Measurements from ENCODE around the gene FHAD1. TPM values are rescaled to one million over a fixed set of nuclear protein-coding genes. Genes with fewer than 3 reads are reported as not detected.

The FHAD1 gene
- total and polyA plus RNA-seq, 9 of the 15 experiments (the other 6 are each of a cell fraction or from before 2014, with no cell fraction given) = 0.32 to 2.1 (median 1.5) TPM; not detected in 1

- no peak for TF ChIP-seq BRF2 (IDR thresholded peaks at IDR 0.05; ENCODE audit: borderline replicate concordance, insufficient read depth, insufficient read length)
Measured at GRCh38 chr1:15339570-15339969, 92.5 kb downstream of the FHAD1 start (continued).

GRCh38 chr1:15341228-15341627 is 94.2 kb downstream of the FHAD1 start:
- H3K9me1 ChIP-seq (ENCODE audit: control insufficient read depth, insufficient read depth, low read length) = no peaks in the 10 kb centered on the region
- no peak overlapping the region for H3K9ac ChIP-seq (ENCODE audit: insufficient read depth in 1 of 2, low read depth in 2 of 2, low read length in 2 of 2)
- ChIA-PET POLR2A (no interaction called here), CTCF (ENCODE audit: low intra/inter-chr PET ratio) (no interaction called here)
- no peak for FAIRE-seq
- peaks cover 11 to 24% of the 10 kb centered on the region in 2 experiments for H3K4me1 ChIP-seq (replicated peaks in 1 of 2; ENCODE audit: control insufficient read depth in 2 of 2, insufficient read depth in 2 of 2, low read length in 2 of 2)
- no peak overlapping the region for H3K4me3 ChIP-seq
- H2AFZ ChIP-seq (ENCODE audit: low read depth, low read length) = no peak overlapping the region
- intact Hi-C loops (cut with micrococcal nuclease) (no loop called here), in situ Hi-C loops (cut with MboI) (no loop called here)
- no peak for DNase-seq (ENCODE audit: extremely low read depth in 1 of 4, low spot score in 3 of 4)
- BruUV-seq (replicated peaks) = no TSS peak
- no peak overlapping the region for H3K4me2 ChIP-seq (ENCODE audit: insufficient read depth, low read length)
- 28% methylated on average over 2 of the region's 2 CpGs for WGBS (ENCODE audit: insufficient coverage, low coverage, missing lambda C conversion rate)
- 0 out of 2 replicates have a peak, but pooled peaks cover 3% of the 10 kb centered on the region for H3K9me3 ChIP-seq (replicated peaks; ENCODE audit: control insufficient read depth, insufficient read depth, low read depth, low read length)
- no peaks in the 10 kb centered on the region for H3K79me2 ChIP-seq (ENCODE audit: control insufficient read depth, insufficient read depth, low read length)
- H3K27ac ChIP-seq (ENCODE audit: extremely low read depth, low read depth, low read length) = no peak overlapping the region
- no peaks in the 10 kb centered on the region for H3K36me3 ChIP-seq (ENCODE audit: control insufficient read depth, insufficient read depth, low read length)
- peaks cover 0 to 25% of the 10 kb centered on the region in 2 experiments; a peak in 2 of 5 replicates for H3K27me3 ChIP-seq (ENCODE audit: control insufficient read depth in 2 of 2, insufficient read depth in 2 of 2, low read length in 2 of 2)
- H4K20me1 ChIP-seq (replicated peaks; ENCODE audit: control insufficient read depth, insufficient read depth, low read length) = no peaks in the 10 kb centered on the region
- ATAC-seq = no peak
- TF ChIP-seq ZBTB8A (IDR thresholded peaks at IDR 0.05; ENCODE audit: partially characterized antibody) (no peak), ZKSCAN1 (IDR thresholded peaks at IDR 0.05; ENCODE audit: low read depth, low read length) (peak; percentile 92)

Measured in K562 (cell line).